OCI-LY3 (cell line): ENCODE measurements around the gene PPP1R37.

Source experiments
- H2AFZ ChIP-seq: fragments of 200-600, 300-600 bp; shearing (Covaris generic); 2 replicates; pipeline ENCODE4 v1.6.0; 2014; ENCODE audit warnings: antibody characterized with exemption, low read depth, low read length
- H3K27ac ChIP-seq: fragments of 200-600, 300-600 bp; sonication (generic); 2 replicates; pipeline ENCODE4 v1.5.1; 2014; ENCODE audit warnings: mild to moderate bottlenecking, low read length, moderate library complexity, mixed read lengths
- H3K27me3 ChIP-seq: fragments of 200-600, 300-600 bp; sonication (generic); 2 replicates; pipeline ENCODE4 v1.6.1; 2014; ENCODE audit warnings: low read depth, low read length, mixed read lengths
- H3K36me3 ChIP-seq: fragments of 200-600, 300-600 bp; sonication (generic); replicated peaks from 2 replicates; pipeline ENCODE3; 2014; ENCODE audit warnings: low read depth, low read length, mixed read lengths
- H3K4me1 ChIP-seq: fragments of 300-600, 200-600 bp; sonication (generic); 2 replicates; pipeline ENCODE4 v1.6.1; 2014; ENCODE audit warnings: low read length, mixed read lengths
- H3K4me2 ChIP-seq: fragments of 200-600, 300-600 bp; sonication (generic); 2 replicates; pipeline ENCODE4 v1.6.1; 2014; ENCODE audit warnings: low read length, mixed read lengths
- H3K4me3 ChIP-seq: fragments of 300-600, 200-600 bp; sonication (generic); 2 replicates; pipeline ENCODE4 v1.5.1; 2014; ENCODE audit warnings: antibody characterized with exemption, mild to moderate bottlenecking, low read length, moderate library complexity
- H3K79me2 ChIP-seq: fragments of 300-600, 200-600 bp; shearing (Covaris generic); 2 replicates; pipeline ENCODE4 v1.6.1; 2014; ENCODE audit warnings: mild to moderate bottlenecking, low read length, mixed read lengths
- H3K9ac ChIP-seq: fragments of 300-600, 200-600 bp; shearing (Covaris generic); 2 replicates; pipeline ENCODE4 v1.6.0; 2014; ENCODE audit warnings: mild to moderate bottlenecking, low read length, moderate library complexity
- H3K9me3 ChIP-seq: fragments of 200-600, 300-600 bp; shearing (Covaris generic); 2 replicates; pipeline ENCODE4 v1.6.1; 2014; ENCODE audit warnings: low read length, mixed read lengths; ENCODE audit not compliant: insufficient read depth
- H4K20me1 ChIP-seq: fragments of 200-600, 300-600 bp; sonication (generic); 2 replicates; pipeline ENCODE4 v1.6.1; 2016; ENCODE audit warnings: low read length, mixed read lengths; ENCODE audit not compliant: insufficient read depth
- CTCF ChIP-seq: fragments of 200-600, 300-600 bp; sonication (generic); IDR thresholded peaks from 2 replicates; pipeline ENCODE4 v1.5.1; 2014; ENCODE audit warnings: antibody characterized with exemption, low read length, low read depth
- EZH2phosphoT487 ChIP-seq: fragments of 200-600 bp; shearing (Covaris generic); IDR thresholded peaks from 2 replicates; pipeline ENCODE4 v1.6.1; 2018; ENCODE audit warnings: antibody characterized with exemption, mixed run types, low read depth

PPP1R37 gene

GRCh38 chr19:45187421-45188100 is 94.6 kb downstream of the PPP1R37 start:
- H3K27ac ChIP-seq: no peak overlapping the region
- peaks cover 2% of the 10 kb centered on the region; the same call in 1 of the 2 replicates for H3K4me1 ChIP-seq
- no peak overlapping the region for H3K9ac ChIP-seq
- H3K4me2 ChIP-seq: peak overlapping the region; percentile 72
- H3K4me3 ChIP-seq: peak overlapping the region; percentile 40; the same call in 1 of the 2 replicates
- no peaks in the 10 kb centered on the region for H3K79me2 ChIP-seq
- H2AFZ ChIP-seq: peak overlapping the region; percentile 76; the same call in 1 of the 2 replicates
- no peaks in the 10 kb centered on the region for H3K27me3 ChIP-seq
- no peaks in the 10 kb centered on the region for H4K20me1 ChIP-seq
- H3K9me3 ChIP-seq: no peaks in the 10 kb centered on the region
- no peaks in the 10 kb centered on the region for H3K36me3 ChIP-seq
- TF ChIP-seq CTCF (peak; percentile 83), EZH2phosphoT487 (no peak)

- Histone ChIP-seq H3K27me3 (no peaks in the 10 kb centered on the region), H3K9ac (no peak overlapping the region), H3K4me1 (peaks cover 2% of the 10 kb centered on the region; the same call in 1 of the 2 replicates), H2AFZ (no peak overlapping the region), H3K27ac (no peak overlapping the region), H3K4me3 (no peak overlapping the region), H3K4me2 (no peak overlapping the region), H3K36me3 (no peaks in the 10 kb centered on the region), H3K79me2 (no peaks in the 10 kb centered on the region), H3K9me3 (no peaks in the 10 kb centered on the region), H4K20me1 (no peaks in the 10 kb centered on the region)
- TF ChIP-seq EZH2phosphoT487: no peak
- TF ChIP-seq CTCF: no peak
Observed at GRCh38 chr19:45189971-45190370, 97.0 kb downstream of the PPP1R37 start.

GRCh38 chr19:45191375-45191774 is 98.4 kb downstream of the PPP1R37 start:
- H2AFZ ChIP-seq: no peak overlapping the region
- H3K27ac ChIP-seq: no peak overlapping the region
- H3K9me3 ChIP-seq: no peaks in the 10 kb centered on the region
- H3K79me2 ChIP-seq: no peaks in the 10 kb centered on the region
- peaks cover 2% of the 10 kb centered on the region; the same call in 1 of the 2 replicates for H3K4me1 ChIP-seq
- no peak overlapping the region for H3K4me2 ChIP-seq
- TF ChIP-seq EZH2phosphoT487 (no peak), CTCF (no peak)
- H3K36me3 ChIP-seq: no peaks in the 10 kb centered on the region
- H3K9ac ChIP-seq: no peak overlapping the region
- H3K4me3 ChIP-seq: no peak overlapping the region
- H3K27me3 ChIP-seq: no peaks in the 10 kb centered on the region
- H4K20me1 ChIP-seq: no peaks in the 10 kb centered on the region

- Histone ChIP-seq H3K4me3 (no peak overlapping the region), H3K4me1 (no peaks in the 10 kb centered on the region), H3K9me3 (no peaks in the 10 kb centered on the region), H2AFZ (no peak overlapping the region), H3K79me2 (no peaks in the 10 kb centered on the region), H3K4me2 (no peak overlapping the region), H3K27ac (no peak overlapping the region), H4K20me1 (no peaks in the 10 kb centered on the region), H3K27me3 (peaks cover 5% of the 10 kb centered on the region; the same call in 1 of the 2 replicates), H3K9ac (no peak overlapping the region), H3K36me3 (no peaks in the 10 kb centered on the region)
- TF ChIP-seq EZH2phosphoT487: no peak
- TF ChIP-seq CTCF: no peak
Observed at GRCh38 chr19:45195764-45196163, 102.8 kb downstream of the PPP1R37 start.
